Measurements from ENCODE around the gene CDKL1. TPM values are rescaled to one million over a fixed set of nuclear protein-coding genes. Genes with fewer than 3 reads are reported as not detected.

Gene CDKL1
- total RNA-seq, 1 donor from 2014 or later: 2.5 TPM

DNA sequence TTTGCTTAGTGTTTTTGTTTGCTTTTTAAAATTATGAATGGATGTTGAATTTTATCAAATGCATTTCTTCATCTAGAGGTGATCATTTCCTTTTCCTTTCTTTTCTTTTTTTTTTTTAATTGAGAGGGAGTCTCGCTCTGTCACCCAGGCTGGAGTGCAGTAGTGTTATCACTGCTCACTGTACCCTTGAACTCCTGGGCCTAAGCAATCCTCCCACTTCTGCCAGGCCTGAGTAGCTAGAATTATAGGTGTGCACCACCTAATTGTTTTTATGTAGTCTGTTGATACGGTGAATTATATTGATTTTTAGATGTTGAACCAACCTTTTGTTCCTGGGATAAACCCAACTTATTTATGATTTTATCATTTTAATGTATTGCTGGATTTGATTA is 1.5 kb upstream of the CDKL1 start:
- Mint-ChIP-seq H3K9me3 (no peaks in the 10 kb centered on the region), H3K27me3 (ENCODE audit: insufficient read depth, low read depth) (peaks cover 15% of the 10 kb centered on the region), H3K4me3 (peak overlapping the region; percentile 48), H3K36me3 (no peaks in the 10 kb centered on the region), H3K4me1 (peaks cover 22% of the 10 kb centered on the region), H3K27ac (no peak overlapping the region)
- no peak overlapping the region for H3K9ac ChIP-seq
- peaks cover 13% of the 10 kb centered on the region for H3K4me1 ChIP-seq
- peaks cover 33% of the 10 kb centered on the region for H3K27me3 ChIP-seq
- no peak overlapping the region for H2AFZ ChIP-seq (replicated peaks)
- no peaks in the 10 kb centered on the region for H3K79me2 ChIP-seq (ENCODE audit: low read depth)
- TF ChIP-seq EZH2 (IDR thresholded peaks at IDR 0.05) (no peak), EZH2phosphoT487 (IDR thresholded peaks at IDR 0.05) (no peak)
- TF ChIP-seq, protein P1, sequence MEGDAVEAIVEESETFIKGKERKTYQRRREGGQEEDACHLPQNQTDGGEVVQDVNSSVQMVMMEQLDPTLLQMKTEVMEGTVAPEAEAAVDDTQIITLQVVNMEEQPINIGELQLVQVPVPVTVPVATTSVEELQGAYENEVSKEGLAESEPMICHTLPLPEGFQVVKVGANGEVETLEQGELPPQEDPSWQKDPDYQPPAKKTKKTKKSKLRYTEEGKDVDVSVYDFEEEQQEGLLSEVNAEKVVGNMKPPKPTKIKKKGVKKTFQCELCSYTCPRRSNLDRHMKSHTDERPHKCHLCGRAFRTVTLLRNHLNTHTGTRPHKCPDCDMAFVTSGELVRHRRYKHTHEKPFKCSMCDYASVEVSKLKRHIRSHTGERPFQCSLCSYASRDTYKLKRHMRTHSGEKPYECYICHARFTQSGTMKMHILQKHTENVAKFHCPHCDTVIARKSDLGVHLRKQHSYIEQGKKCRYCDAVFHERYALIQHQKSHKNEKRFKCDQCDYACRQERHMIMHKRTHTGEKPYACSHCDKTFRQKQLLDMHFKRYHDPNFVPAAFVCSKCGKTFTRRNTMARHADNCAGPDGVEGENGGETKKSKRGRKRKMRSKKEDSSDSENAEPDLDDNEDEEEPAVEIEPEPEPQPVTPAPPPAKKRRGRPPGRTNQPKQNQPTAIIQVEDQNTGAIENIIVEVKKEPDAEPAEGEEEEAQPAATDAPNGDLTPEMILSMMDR (IDR thresholded peaks at IDR 0.05): no peak
- H3K36me3 ChIP-seq: no peaks in the 10 kb centered on the region
- H4K20me1 ChIP-seq (ENCODE audit: low read depth): no peaks in the 10 kb centered on the region
- H3K27ac ChIP-seq: no peak overlapping the region
- peaks cover 50% of the 10 kb centered on the region for H3F3A ChIP-seq (ENCODE audit: low read depth)
- H3K9me3 ChIP-seq (ENCODE audit: low read depth): no peaks in the 10 kb centered on the region
- no peak overlapping the region for H3K4me2 ChIP-seq
- DNase-seq (ENCODE audit: low spot score): no peak
- H3K4me3 ChIP-seq: no peak overlapping the region

DNA sequence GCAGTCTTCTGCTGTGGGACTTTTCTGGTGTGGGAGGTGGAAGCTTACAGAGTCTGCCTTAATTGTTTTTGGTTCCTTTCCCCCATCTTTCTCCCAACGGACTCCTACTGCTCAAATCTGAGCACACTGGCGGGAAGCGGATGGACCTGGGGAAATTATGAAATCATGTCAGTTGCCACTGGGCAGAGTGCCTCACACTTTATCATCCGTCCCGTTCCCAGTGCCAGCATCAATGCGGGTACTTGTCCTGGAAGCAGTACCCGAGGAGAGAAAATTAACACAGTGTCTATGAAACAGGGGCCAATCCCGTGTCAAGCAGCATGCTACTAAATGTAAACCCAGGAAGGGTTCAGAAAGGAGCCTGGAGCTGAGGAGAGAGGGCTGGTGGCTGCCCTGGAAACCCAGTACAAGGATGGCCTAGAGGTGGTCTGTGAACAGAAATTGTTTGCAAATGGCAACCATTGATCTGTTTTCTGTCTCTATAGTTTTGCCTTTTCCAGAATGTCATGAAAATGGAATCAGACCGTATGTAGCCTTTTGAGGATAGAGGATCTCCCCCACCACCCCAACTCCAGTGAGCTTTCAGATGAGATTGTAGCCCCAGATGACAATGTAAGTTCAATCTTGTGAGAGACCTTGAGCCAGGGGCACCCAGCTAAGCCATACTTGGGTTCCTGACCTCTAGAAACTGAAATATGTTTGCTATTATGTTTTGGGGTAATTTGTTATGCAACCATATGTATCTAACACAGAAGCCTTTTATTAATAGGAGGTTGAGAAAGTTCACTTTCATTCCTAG is 908 bp upstream of the CDKL1 start:
- no peaks in the 10 kb centered on the region for H3K79me2 ChIP-seq (ENCODE audit: low read depth)
- H3K4me1 ChIP-seq: peaks cover 13% of the 10 kb centered on the region
- H3K9me3 ChIP-seq (ENCODE audit: low read depth): no peaks in the 10 kb centered on the region
- no peak overlapping the region for H3K9ac ChIP-seq
- Mint-ChIP-seq H3K4me1 (peaks cover 22% of the 10 kb centered on the region), H3K27me3 (ENCODE audit: insufficient read depth, low read depth) (peaks cover 12% of the 10 kb centered on the region), H3K9me3 (no peaks in the 10 kb centered on the region), H3K4me3 (peak overlapping the region; percentile 88), H3K27ac (peak overlapping the region; percentile 46), H3K36me3 (no peaks in the 10 kb centered on the region)
- H3K4me3 ChIP-seq: peak overlapping the region; percentile 63
- DNase-seq (ENCODE audit: low spot score): peak; percentile 2
- peaks cover 33% of the 10 kb centered on the region for H3K27me3 ChIP-seq
- H4K20me1 ChIP-seq (ENCODE audit: low read depth): no peaks in the 10 kb centered on the region
- no peak for TF ChIP-seq EZH2phosphoT487 (IDR thresholded peaks at IDR 0.05)
- no peak for TF ChIP-seq EZH2 (IDR thresholded peaks at IDR 0.05)
- TF ChIP-seq, protein P1 (IDR thresholded peaks at IDR 0.05): no peak
- peak overlapping the region; percentile 98 for H2AFZ ChIP-seq (replicated peaks)
- H3K36me3 ChIP-seq: no peaks in the 10 kb centered on the region
- peaks cover 45% of the 10 kb centered on the region for H3F3A ChIP-seq (ENCODE audit: low read depth)
- peak overlapping the region; percentile 83 for H3K4me2 ChIP-seq
- no peak overlapping the region for H3K27ac ChIP-seq

DNA sequence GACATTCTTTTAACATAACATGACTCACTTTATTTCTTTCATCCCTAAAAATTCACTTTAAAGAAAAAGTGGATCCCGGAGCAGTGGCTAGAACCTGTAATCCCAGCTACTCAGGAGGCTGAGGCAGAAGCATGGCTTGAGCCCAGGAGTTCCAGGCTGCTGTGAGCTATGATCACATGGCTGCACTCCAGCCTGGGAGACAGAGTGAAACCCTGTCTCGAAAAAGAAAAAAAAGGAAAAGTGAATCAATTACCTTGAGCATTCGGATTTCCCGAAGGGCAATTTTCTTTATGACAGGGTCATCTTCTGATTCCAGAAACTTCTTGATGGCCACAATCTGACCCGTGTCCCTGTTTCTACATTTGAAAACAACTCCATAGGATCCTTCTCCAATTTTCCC is 1.2 kb downstream of the CDKL1 start:
- H3K27me3 ChIP-seq: peaks cover 33% of the 10 kb centered on the region
- H3K9ac ChIP-seq: no peak overlapping the region
- H3K4me2 ChIP-seq: peak overlapping the region; percentile 83
- H3K79me2 ChIP-seq (ENCODE audit: low read depth): no peaks in the 10 kb centered on the region
- peaks cover 17% of the 10 kb centered on the region for H3K4me1 Mint-ChIP-seq
- no peak overlapping the region for H2AFZ ChIP-seq (replicated peaks)
- H3K9me3 Mint-ChIP-seq: no peaks in the 10 kb centered on the region
- no peak overlapping the region for H3K27ac ChIP-seq
- DNase-seq (ENCODE audit: low spot score): no peak
- H3K4me3 ChIP-seq: peak overlapping the region; percentile 63
- H3F3A ChIP-seq (ENCODE audit: low read depth): peaks cover 29% of the 10 kb centered on the region
- H3K9me3 ChIP-seq (ENCODE audit: low read depth): no peaks in the 10 kb centered on the region
- peaks cover 6% of the 10 kb centered on the region for H3K4me1 ChIP-seq
- H3K36me3 ChIP-seq: no peaks in the 10 kb centered on the region
- TF ChIP-seq, protein P1 (IDR thresholded peaks at IDR 0.05): no peak
- TF ChIP-seq EZH2phosphoT487 (IDR thresholded peaks at IDR 0.05) (no peak), EZH2 (IDR thresholded peaks at IDR 0.05) (no peak)
- H3K4me3 Mint-ChIP-seq: peak overlapping the region; percentile 87
- H4K20me1 ChIP-seq (ENCODE audit: low read depth): no peaks in the 10 kb centered on the region
- no peaks in the 10 kb centered on the region for H3K36me3 Mint-ChIP-seq
- peaks cover 11% of the 10 kb centered on the region for H3K27me3 Mint-ChIP-seq (ENCODE audit: insufficient read depth, low read depth)
- H3K27ac Mint-ChIP-seq: no peak overlapping the region
